Activated CD4-positive, alpha-beta T cell treated with anti-CD3 and anti-CD28 coated beads, Interleukin-2, amount 10 ng/mL, durations not matched to agents 24 days and 14 days (primary cell): Measurements from ENCODE around the gene NXNL2. TPM values are rescaled to one million over a fixed set of nuclear protein-coding genes. Genes with fewer than 3 reads are reported as not detected.

Experiments used
- DNase-seq: peaks from one replicate; pipeline ENCODE4 v3.0.0; 2022
- H3K27ac Mint-ChIP-seq: one replicate; pipeline ENCODE4 v1.8.0; 2022; ENCODE audit warnings: mild to moderate bottlenecking, mixed read lengths
- H3K27me3 Mint-ChIP-seq: one replicate; pipeline ENCODE4 v1.8.0; 2022; ENCODE audit warnings: mixed read lengths
- H3K36me3 Mint-ChIP-seq: one replicate; pipeline ENCODE4 v1.8.0; 2022; ENCODE audit warnings: low read depth, mild to moderate bottlenecking, mixed read lengths
- H3K4me1 Mint-ChIP-seq: one replicate; pipeline ENCODE4 v1.8.0; 2021; ENCODE audit warnings: mixed read lengths
- H3K4me3 Mint-ChIP-seq: one replicate; pipeline ENCODE4 v1.8.0; 2022; ENCODE audit warnings: mild to moderate bottlenecking, moderate library complexity, mixed read lengths
- H3K9me3 Mint-ChIP-seq: one replicate; pipeline ENCODE4 v1.8.0; 2021; ENCODE audit warnings: mixed read lengths
- intact Hi-C: fragments of 100-400 bp; cut with micrococcal nuclease; formaldehyde crosslinking; loops from one replicate; pipeline ENCODE4 v1.15.1; 2023
- total RNA-seq: library from RNA; stranded (reverse); gene quantifications from 2 replicates; pipeline ENCODE4 v1.2.3, GENCODE V29; 2022

Gene NXNL2
- total RNA-seq, result not detected in 2 replicates

DNA sequence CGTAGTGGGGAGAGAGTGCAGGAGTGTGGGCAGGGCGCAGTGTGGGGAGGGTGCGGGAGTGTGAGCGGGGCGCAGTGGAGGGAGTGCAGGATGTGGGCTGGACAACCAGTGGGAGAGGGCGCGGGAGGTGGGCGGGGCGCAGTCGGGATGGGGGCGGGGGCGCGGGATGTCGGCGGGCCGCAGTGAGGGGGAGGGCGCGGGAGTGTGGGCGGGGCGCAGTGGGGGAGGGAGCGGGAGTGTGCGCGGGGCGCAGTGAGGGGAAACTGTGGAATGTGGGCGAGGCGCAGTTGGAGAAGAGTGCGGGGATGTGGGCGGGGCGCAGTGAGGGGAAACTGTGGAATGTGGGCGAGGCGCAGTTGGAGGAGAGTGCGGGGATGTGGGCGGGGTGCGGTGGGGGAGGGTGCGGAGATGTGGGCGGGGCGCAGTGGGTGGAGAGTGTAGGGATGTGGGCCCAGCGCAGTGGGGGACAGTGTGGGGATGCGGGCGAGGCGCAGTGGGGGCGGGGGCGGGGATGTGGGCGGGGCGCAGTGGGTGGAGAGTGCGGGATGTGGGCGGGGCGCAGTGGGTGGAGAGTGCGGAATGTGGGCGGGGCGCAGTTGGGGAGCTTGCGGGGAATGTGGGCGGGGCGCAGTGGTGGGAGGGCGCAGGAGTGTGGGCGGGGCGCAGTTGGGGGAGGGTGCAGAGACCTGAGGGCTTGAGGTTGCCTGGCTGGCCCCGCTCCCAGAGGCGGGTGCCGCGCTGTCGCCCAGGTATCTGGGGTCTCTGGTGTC is at the start of gene NXNL2:
TSS of gene NXNL2 (plus strand) at position 723 of the 770 bp plus-strand sequence. CDS start 257 bp downstream, outside the sequence.
- peak; percentile 80 for DNase-seq
- peaks cover 4% of the 10 kb centered on the region for H3K9me3 Mint-ChIP-seq
- peaks cover 20% of the 10 kb centered on the region for H3K4me1 Mint-ChIP-seq
- H3K36me3 Mint-ChIP-seq, result peaks cover 4% of the 10 kb centered on the region
- peak within 1 kb of the TSS; percentile 66 for H3K4me3 Mint-ChIP-seq
- H3K27ac Mint-ChIP-seq, result no peak within 1 kb of the TSS
- intact Hi-C loops, result no loop called here
- peaks cover 58% of the 10 kb centered on the region for H3K27me3 Mint-ChIP-seq

DNA sequence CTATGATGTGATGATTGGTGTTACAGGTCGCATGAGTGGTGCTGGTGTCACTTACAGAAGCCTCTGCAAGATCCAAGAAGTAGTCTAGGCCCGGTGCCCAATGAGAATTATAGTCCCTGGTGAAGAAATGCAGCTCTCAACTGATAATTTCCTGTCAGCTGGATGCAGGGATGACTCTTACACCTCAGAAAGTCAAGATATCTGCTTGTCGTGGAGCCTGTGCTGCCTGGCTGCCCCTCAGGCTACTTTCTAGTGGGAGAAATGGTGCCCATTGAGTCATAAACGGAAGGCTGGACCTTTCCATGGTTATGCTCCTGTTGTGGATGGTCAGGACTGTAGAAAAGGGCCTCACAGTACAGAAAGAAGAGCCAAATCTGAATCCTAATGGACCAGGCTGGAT is 46.8 kb upstream of the NXNL2 start:
- H3K27me3 Mint-ChIP-seq, result no peaks in the 10 kb centered on the region
- no peaks in the 10 kb centered on the region for H3K9me3 Mint-ChIP-seq
- no peaks in the 10 kb centered on the region for H3K4me1 Mint-ChIP-seq
- no peak overlapping the region for H3K27ac Mint-ChIP-seq
- H3K4me3 Mint-ChIP-seq, result no peak overlapping the region
- H3K36me3 Mint-ChIP-seq, result no peaks in the 10 kb centered on the region
- no peak for DNase-seq
- intact Hi-C loops, result no loop called here

DNA sequence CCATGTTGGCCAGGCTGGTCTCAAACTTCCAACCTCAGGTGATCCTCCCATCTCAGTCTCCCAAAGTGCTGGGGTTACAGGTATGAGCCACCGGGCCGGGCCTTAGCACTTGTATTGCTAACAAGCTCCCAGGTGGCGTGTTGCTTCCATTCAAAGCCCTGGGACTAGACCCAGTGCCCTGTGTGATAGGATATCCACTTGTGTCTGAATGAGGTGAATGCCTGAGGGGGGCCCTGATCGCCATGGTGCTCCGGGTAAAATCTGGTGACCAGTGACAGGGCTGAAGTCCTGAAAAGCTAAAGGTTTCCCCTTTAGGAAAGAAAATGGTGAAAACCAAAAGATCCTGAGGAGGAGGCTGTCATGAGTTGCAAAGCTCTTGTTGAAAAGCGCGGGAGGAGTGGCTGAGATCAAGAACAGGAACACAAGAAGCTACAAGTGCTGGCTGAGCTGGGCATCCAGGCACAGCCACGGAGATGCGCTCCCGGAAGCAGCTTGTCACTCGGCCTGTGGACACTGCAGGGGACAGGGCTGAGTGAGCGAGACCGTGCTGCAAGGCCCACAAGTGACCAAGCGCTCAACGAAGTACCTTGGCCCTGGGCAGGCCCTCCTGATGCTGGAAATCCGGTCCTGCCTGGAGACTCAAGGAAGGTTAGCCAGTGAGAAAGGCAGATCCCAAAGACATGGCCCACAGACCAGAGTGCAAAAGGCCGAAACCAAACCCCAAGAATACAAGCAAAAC is 39.8 kb upstream of the NXNL2 start:
- no peak overlapping the region for H3K27ac Mint-ChIP-seq
- peaks cover 2% of the 10 kb centered on the region for H3K27me3 Mint-ChIP-seq
- H3K36me3 Mint-ChIP-seq, result no peaks in the 10 kb centered on the region
- no peak overlapping the region for H3K4me3 Mint-ChIP-seq
- no peak for DNase-seq
- intact Hi-C loops, result no loop called here
- no peaks in the 10 kb centered on the region for H3K9me3 Mint-ChIP-seq
- H3K4me1 Mint-ChIP-seq, result no peaks in the 10 kb centered on the region

DNA sequence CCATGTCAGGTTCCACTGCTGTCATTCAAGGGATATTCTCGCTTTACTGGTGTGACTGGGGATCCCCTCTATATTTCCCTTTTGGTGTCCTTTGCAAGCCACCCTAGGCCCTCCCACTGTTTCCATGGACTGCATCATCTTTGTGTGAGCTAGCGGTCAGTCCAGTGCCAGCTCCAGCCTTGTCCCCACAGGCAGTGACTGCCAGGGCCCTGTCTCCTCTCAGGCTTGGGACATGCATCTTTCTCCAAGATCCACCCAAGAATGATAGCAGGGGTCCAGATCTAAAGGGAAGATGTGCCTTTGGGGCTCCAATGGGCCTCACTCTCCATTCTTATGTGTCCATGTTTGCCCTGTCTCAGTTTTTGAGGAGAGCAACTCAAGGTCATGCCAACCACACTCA is 37.8 kb upstream of the NXNL2 start:
- Mint-ChIP-seq H3K36me3 (no peaks in the 10 kb centered on the region), H3K4me3 (no peak overlapping the region), H3K4me1 (no peaks in the 10 kb centered on the region), H3K27me3 (peaks cover 2% of the 10 kb centered on the region), H3K27ac (no peak overlapping the region), H3K9me3 (no peaks in the 10 kb centered on the region)
- intact Hi-C loops, result no loop called here
- no peak for DNase-seq

DNA sequence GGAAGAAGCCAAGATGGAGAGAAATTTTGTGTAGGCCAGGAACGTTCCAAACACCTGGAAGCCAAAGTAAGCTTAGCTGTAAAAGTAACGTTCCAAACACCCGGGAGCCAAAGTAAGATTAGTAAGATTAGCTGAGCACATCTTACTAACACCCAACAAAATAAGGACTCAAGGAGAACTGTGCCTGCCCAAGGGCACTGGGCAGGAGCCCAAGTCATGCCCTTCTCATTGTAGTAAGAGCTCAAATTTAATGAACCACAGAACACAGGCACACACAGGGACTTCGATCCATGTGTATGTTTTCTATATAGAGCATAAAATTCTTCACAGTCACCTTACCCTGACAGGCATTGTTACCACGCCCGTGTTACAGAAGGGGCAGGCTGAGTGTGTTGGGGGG is 36.1 kb upstream of the NXNL2 start:
- no peaks in the 10 kb centered on the region for H3K36me3 Mint-ChIP-seq
- H3K27me3 Mint-ChIP-seq, result peaks cover 2% of the 10 kb centered on the region
- no peak overlapping the region for H3K4me3 Mint-ChIP-seq
- no peak for DNase-seq
- H3K27ac Mint-ChIP-seq, result no peak overlapping the region
- H3K4me1 Mint-ChIP-seq, result no peaks in the 10 kb centered on the region
- no peaks in the 10 kb centered on the region for H3K9me3 Mint-ChIP-seq
- intact Hi-C loops, result no loop called here

DNA sequence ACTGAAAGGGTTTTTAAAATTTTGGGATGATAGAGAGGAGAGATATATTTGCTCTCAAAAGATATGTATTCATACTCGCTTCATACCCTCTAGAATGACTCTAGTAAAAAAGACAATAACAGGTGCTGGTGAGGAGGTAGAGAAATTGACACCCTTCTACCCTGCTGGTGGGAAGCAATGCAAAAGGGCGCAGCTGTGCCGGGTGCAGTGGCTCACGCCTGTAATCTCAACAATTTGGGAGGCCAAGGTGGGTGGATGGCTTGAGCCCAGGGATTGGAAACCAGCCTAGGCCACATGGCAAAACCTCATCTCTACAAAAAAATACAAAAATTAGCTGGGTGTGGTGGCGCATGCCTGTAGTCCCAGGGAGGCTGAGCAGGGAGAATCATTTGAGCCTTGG is 33.9 kb upstream of the NXNL2 start:
- no peaks in the 10 kb centered on the region for H3K4me1 Mint-ChIP-seq
- H3K4me3 Mint-ChIP-seq, result no peak overlapping the region
- peaks cover 2% of the 10 kb centered on the region for H3K27me3 Mint-ChIP-seq
- no peak overlapping the region for H3K27ac Mint-ChIP-seq
- H3K36me3 Mint-ChIP-seq, result no peaks in the 10 kb centered on the region
- H3K9me3 Mint-ChIP-seq, result no peaks in the 10 kb centered on the region
- intact Hi-C loops, result no loop called here
- DNase-seq, result no peak

DNA sequence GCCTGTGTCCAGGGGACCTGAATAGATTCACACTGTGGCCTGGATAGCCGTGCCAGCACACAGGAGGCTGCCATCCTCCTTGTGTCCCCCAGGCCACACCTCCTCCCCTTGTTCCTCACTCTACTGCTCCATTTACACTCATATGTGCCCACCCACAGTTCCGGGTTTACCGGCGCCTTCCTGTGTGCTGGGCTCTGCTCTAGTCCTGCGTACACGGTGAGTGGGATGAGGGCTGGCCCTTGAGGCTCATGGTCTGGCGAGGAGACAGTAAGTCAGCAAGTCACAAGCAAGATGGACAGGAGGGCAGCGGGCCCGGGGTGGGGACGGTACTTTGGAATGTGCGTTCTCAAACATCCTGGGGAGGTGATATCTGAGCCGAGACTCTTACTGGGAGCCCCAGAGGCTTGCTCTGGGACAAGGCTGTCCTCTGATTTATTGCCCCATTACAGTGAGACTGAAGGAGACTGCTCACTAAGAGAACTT is 32.4 kb upstream of the NXNL2 start:
- H3K36me3 Mint-ChIP-seq, result no peaks in the 10 kb centered on the region
- intact Hi-C loops, result no loop called here

DNA sequence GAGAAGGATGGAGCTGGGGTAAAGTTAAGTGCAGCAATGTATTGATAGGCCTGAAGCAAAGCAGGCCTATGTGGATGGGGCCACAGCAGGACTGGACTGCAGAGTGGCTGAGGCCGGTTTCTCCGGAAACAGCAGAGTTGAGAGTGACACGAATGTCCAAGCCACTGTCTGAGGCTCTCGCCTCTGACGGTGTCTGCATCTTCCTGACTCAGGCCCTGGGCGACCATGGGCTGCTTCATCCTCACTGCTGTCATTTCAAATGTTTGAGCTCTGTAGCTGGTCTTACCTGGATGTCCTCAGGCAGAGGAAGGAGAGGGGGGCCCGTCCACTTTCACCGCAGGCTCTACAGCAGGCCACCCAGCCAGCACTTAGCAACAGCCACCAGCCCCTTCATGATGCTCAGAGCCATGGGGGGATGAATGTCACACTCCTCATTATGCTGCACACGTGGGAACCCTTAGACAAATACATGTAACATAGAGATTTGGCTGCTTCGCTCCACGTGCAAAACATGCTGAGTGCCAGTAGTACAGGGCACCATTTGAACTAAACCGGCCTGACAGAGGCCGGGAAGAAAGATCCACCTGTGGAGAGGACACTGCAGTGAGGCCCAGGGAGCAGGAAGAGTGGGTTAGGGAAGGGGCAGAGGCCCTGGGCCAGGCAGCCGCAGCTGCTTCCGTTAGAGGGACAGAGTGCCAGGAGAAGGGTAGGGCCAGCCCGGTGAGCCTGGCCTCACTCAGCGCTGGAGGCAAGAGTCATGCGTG is 31.7 kb upstream of the NXNL2 start:
- Mint-ChIP-seq H3K4me1 (no peaks in the 10 kb centered on the region), H3K9me3 (no peaks in the 10 kb centered on the region), H3K27me3 (peaks cover 2% of the 10 kb centered on the region), H3K36me3 (no peaks in the 10 kb centered on the region), H3K4me3 (no peak overlapping the region), H3K27ac (no peak overlapping the region)
- intact Hi-C loops, result no loop called here
- no peak for DNase-seq

More for the DNA sequence above, 32.4 kb upstream of the NXNL2 start:
- peaks cover 2% of the 10 kb centered on the region for H3K27me3 Mint-ChIP-seq
- H3K9me3 Mint-ChIP-seq, result no peaks in the 10 kb centered on the region
- H3K27ac Mint-ChIP-seq, result no peak overlapping the region
- H3K4me1 Mint-ChIP-seq, result no peaks in the 10 kb centered on the region
- DNase-seq, result no peak
- no peak overlapping the region for H3K4me3 Mint-ChIP-seq

DNA sequence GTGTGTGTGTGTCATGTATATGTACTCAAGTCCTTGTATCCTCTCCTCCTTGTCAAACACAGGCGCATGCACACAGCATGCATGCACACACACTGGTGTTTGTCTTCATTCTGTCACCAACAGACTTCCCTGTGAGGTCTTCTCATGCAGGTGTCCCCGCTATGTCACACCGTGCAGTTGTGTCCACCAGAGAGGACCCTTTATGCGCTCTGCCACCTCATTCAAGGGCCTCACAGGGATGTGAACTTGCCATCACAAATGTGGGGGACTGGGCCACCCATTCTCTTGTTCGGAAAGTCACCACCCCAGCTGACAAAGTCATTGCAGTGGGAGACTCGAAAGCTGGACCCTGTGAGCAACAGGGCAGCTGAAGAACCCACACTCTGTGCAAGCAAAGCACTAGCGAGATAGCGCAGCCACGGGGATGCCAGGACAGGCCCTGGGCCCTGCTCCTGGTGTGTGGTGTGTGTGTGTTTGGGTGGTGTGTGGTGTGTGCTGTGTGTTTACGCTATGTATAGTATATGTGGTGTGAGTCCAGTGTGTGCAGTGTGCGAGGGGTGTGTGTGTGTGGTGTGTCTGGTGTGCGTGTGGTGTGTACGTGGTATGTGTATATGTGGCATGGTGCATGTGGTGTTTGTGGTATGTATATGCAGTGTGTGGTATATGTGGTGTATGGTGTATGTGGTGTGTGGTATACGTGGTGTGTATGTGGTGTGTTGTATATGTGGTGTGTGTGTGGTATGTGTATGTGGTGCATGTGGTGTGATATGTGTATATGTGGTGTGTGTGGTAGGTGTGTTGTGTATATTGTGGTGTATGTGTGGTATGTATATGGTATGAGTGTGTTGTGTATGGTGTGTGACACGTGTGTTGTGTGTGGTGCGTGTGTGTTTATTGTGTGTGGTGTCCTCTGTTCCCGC is 30.9 kb upstream of the NXNL2 start:
- H3K4me1 Mint-ChIP-seq, result no peaks in the 10 kb centered on the region
- no peak overlapping the region for H3K27ac Mint-ChIP-seq
- intact Hi-C loops, result no loop called here
- H3K36me3 Mint-ChIP-seq, result no peaks in the 10 kb centered on the region
- H3K4me3 Mint-ChIP-seq, result no peak overlapping the region
- no peaks in the 10 kb centered on the region for H3K9me3 Mint-ChIP-seq
- H3K27me3 Mint-ChIP-seq, result peaks cover 4% of the 10 kb centered on the region
- DNase-seq, result no peak

DNA sequence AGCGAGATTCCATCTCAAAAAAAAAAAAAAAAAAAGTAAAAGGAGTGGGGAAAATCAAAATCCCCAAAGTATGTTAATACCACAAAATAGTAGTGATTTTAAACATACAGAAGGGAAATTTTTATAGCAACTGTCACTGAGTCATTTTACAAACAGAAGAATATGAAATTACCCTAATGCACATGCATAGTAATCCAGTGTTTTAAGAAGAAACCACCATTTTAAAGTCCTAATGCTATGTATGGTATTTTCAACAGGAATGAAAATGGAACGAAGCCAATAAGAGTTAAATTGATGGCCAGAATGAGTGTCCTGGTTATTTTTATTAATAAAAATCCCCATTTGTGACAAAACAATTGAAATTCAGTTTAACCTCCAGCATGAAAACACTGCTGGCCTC is 26.7 kb upstream of the NXNL2 start:
- Mint-ChIP-seq H3K27me3 (peaks cover 11% of the 10 kb centered on the region), H3K36me3 (no peaks in the 10 kb centered on the region), H3K27ac (no peak overlapping the region), H3K4me1 (no peaks in the 10 kb centered on the region), H3K9me3 (no peaks in the 10 kb centered on the region), H3K4me3 (no peak overlapping the region)
- intact Hi-C loops, result no loop called here
- no peak for DNase-seq

DNA sequence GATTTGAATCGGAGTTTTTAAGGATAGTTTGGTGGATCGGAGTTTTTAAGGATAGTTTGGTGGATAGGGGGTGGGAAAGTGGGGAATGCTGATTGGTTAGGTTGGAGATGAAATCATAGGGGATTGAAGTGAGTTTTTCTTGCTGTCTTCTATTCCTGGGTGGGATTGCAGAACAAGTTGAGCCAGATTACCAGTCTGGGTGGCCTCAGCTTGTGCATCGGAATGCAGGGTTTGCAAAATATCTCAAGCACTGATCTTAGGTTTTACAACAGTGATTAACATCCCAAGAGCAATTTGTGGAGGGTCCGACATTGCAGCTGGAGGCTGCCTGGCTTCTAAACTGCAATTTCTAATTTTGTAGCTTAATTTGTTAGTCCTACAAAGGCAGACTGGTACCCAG is 23.1 kb upstream of the NXNL2 start:
- no peak for DNase-seq
- Mint-ChIP-seq H3K36me3 (no peaks in the 10 kb centered on the region), H3K27ac (no peak overlapping the region), H3K4me3 (no peak overlapping the region), H3K4me1 (no peaks in the 10 kb centered on the region), H3K27me3 (peaks cover 11% of the 10 kb centered on the region), H3K9me3 (no peaks in the 10 kb centered on the region)
- intact Hi-C loops, result no loop called here

DNA sequence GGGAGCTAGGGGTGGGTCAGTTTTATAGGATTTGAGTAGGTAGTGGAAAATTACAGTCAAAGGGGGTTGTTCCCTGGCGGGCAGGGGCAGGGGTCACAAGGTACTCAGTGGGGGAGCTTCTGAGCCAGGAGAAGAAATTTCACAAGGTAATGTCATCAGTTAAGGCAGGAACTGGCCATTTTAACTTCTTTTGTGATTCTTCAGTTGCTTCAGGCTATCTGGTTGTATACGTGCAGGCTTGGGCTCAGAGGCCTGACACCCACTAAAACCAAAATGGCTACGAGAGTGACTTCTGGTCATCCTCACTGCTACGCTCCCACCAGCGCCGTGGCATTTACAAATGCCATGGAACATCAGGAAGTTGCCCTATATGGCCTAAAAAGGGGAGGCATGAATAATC is 20.7 kb upstream of the NXNL2 start:
- H3K4me3 Mint-ChIP-seq, result no peak overlapping the region
- no peak overlapping the region for H3K27ac Mint-ChIP-seq
- no peaks in the 10 kb centered on the region for H3K9me3 Mint-ChIP-seq
- no peaks in the 10 kb centered on the region for H3K36me3 Mint-ChIP-seq
- no peak for DNase-seq
- H3K4me1 Mint-ChIP-seq, result no peaks in the 10 kb centered on the region
- intact Hi-C loops, result no loop called here
- peaks cover 9% of the 10 kb centered on the region for H3K27me3 Mint-ChIP-seq

DNA sequence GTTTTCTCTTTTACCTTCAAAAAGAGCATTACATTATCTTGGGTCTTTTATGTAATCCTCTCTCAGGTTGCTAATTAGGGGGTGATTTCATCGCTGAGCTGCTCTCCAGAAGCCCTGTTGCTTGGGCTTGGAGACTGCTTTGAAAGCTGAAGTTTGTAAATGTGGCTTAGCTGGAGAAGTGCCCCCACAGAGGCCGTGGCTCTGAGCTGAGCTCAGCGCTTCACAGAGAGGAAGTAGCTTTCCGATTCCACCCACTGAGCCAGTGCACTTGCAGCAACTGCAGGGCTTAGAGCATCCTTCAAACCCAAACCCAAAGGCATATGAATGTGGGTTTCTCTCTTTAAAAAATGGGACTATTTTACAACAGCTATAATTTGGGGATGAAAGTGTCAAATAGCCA is 13.7 kb upstream of the NXNL2 start:
- H3K4me1 Mint-ChIP-seq, result peaks cover 2% of the 10 kb centered on the region
- no peaks in the 10 kb centered on the region for H3K9me3 Mint-ChIP-seq
- intact Hi-C loops, result no loop called here
- no peak overlapping the region for H3K4me3 Mint-ChIP-seq
- peaks cover 14% of the 10 kb centered on the region for H3K27me3 Mint-ChIP-seq
- DNase-seq, result no peak
- H3K36me3 Mint-ChIP-seq, result no peaks in the 10 kb centered on the region
- no peak overlapping the region for H3K27ac Mint-ChIP-seq
